Left cardiac atrium (tissue), 4 donors: Measurements from ENCODE around the gene EDEM2. TPM values are rescaled to one million over a fixed set of nuclear protein-coding genes. Genes with fewer than 3 reads are reported as not detected.
"Not testable (repeated sequence)": the region's sequence is repeated elsewhere in the genome, so short reads cannot be mapped to it uniquely, and the experiment has no call there.

Experiments
- ATAC-seq, 2 donors: fragments of 200-7000 bp; cut with Tn5 transposase; one replicate each; pipeline ENCODE4 v1.9.1; 2020; ENCODE audit warnings: mild to moderate bottlenecking in 2 of 2, moderate library complexity in 2 of 2
- DNase-seq: peaks from one replicate; pipeline ENCODE4 v3.0.0-alpha.2; 2020
- intact Hi-C, 2 donors: fragments of 100-400 bp; cut with DNase I; formaldehyde crosslinking; loops; one replicate each; pipeline versions ENCODE4 v1.14.1 to v1.15.1; 2022 to 2023
- long read RNA-seq: library from polyadenylated mRNA; unstranded; transcript quantifications from one replicate; pipeline ENCODE4 v2.0.0, GENCODE V29; 2021
- total RNA-seq, 2 donors: library from RNA; stranded (reverse); fragmentation: NEBNext Ultra II Directional; extraction: Animal tissue kit (Norgen Biotek cat#: 25700); gene quantifications; one replicate each; pipeline ENCODE4 v1.2.1, GENCODE V29; 2021
- donor health status: DM: no; HTN: yes; CAD: no.
- donor health status: DM: no; HTN: yes; CAD: no; lungs with severe emphysema.
- donor health status: DM: yes; HTN: yes; CAD: no.
- donor health status: Dilated cardiomyopathy.

EDEM2 gene
- 10 to 100 TPM; 16.6 to 25.6 TPM for total RNA-seq
- long read RNA-seq, transcript EDEM2-202 (11 exons, 1,919 nt): major isoform, 51 of 72 reads
- long read RNA-seq, partial matches to known transcripts: 2 of 72 reads
- long read RNA-seq, other reads (novel, unspliced or antisense): 19 of 72 reads

GRCh38 chr20:35146920-35147574, at the start of gene EDEM2:
Gene EDEM2, minus strand, starts transcription at chr20:35147336. Its CDS starts 78 bp downstream, at chr20:35147258.
- ATAC-seq: peak; percentile 95 to 96
- intact Hi-C loops: loop anchor here (2.0 to 5.0 kb wide), 3 partner anchors 50 to 62 kb away; no protein-coding TSS in a partner anchor

GRCh38 chr20:35196313-35196712, 49.2 kb upstream of the EDEM2 start:
- DNase-seq (no peak), ATAC-seq (no peak)
- intact Hi-C loops: no loop called here

More at GRCh38 chr20:35146920-35147574, at the start of gene EDEM2:
- DNase-seq: peak; percentile 96

- DNase-seq, ATAC-seq, intact Hi-C loops: not testable (repeated sequence)
These were observed 46.1 kb upstream of the EDEM2 start for GRCh38 chr20:35193031-35193791.

GRCh38 chr20:35192118-35192872, 45.2 kb upstream of the EDEM2 start:
- no peak for ATAC-seq
- intact Hi-C loops: no loop called here
- DNase-seq: peak; percentile 60

- DNase-seq (no peak), ATAC-seq (peak in 1 of 2 donors; percentile 55)
- intact Hi-C loops: no loop called here
These were observed 44.4 kb upstream of the EDEM2 start for GRCh38 chr20:35191419-35192117.

- intact Hi-C loops: no loop called here
- ATAC-seq (no peak), DNase-seq (no peak)
These were observed 43.4 kb upstream of the EDEM2 start for GRCh38 chr20:35190556-35190955.

- ATAC-seq, intact Hi-C loops, DNase-seq: not testable (repeated sequence)
These were observed 42.1 kb upstream of the EDEM2 start for GRCh38 chr20:35189223-35189622.

- no peak for ATAC-seq
- DNase-seq: no peak
- intact Hi-C loops: no loop called here
These were observed 40.6 kb upstream of the EDEM2 start for GRCh38 chr20:35187584-35188190.

GRCh38 chr20:35186691-35187289, 39.7 kb upstream of the EDEM2 start:
- DNase-seq, ATAC-seq, intact Hi-C loops: not testable (repeated sequence)

- intact Hi-C loops: no loop called here
- DNase-seq: no peak
- ATAC-seq: no peak
These were observed 34.6 kb upstream of the EDEM2 start for GRCh38 chr20:35181731-35182130.

- no peak for ATAC-seq
- DNase-seq: no peak
- intact Hi-C loops: no loop called here
These were observed 33.1 kb upstream of the EDEM2 start for GRCh38 chr20:35180266-35180665.

GRCh38 chr20:35179292-35180212, 32.4 kb upstream of the EDEM2 start:
- ATAC-seq (no peak), DNase-seq (no peak)
- intact Hi-C loops: no loop called here

- intact Hi-C loops: no loop called here
- DNase-seq (no peak), ATAC-seq (no peak)
These were observed 29.0 kb upstream of the EDEM2 start for GRCh38 chr20:35176132-35176531.

GRCh38 chr20:35174458-35175216, 27.5 kb upstream of the EDEM2 start:
- peak; percentile 25 to 29 for ATAC-seq
- intact Hi-C loops: no loop called here
- peak; percentile 33 for DNase-seq

GRCh38 chr20:35173576-35174192, 26.5 kb upstream of the EDEM2 start:
- intact Hi-C loops: no loop called here
- ATAC-seq (no peak), DNase-seq (no peak)

- intact Hi-C loops: no loop called here
- ATAC-seq: no peak
- no peak for DNase-seq
These were observed 25.3 kb upstream of the EDEM2 start for GRCh38 chr20:35172434-35172806.
